ENCODE data around the gene EFCAB3. TPM values are rescaled to one million over a fixed set of nuclear protein-coding genes. Genes with fewer than 3 reads are reported as not detected.

Gene EFCAB3
- total RNA-seq, 1 experiment from 2014 or later, result not detected

DNA sequence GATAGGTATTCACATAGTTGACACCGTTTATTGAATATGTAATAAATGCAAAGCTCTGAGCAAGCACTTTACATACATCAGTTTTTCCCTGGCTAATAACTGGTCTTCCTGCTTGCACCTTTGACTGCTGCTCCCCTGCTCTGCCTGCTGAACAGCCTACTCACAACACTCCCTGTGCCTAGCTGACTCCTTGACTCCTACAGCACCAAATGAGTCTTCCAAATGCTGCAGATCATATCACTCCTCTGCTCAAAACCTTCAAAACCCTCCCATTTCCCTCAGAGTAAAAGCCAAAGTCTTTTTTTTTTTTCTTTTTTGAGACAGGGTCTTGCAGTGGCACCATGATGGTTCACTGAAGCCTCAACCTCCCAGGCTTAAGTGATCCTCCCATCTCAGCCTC, 18.5 kb downstream of the EFCAB3 start:
- Histone ChIP-seq H3K4me3 (replicated peaks in 1 of 2; ENCODE audit: low read depth in 1 of 2, low read length in 2 of 2) (no peak overlapping the region), H3K27ac (ENCODE audit: low read depth, low read length) (no peak overlapping the region), H3K9me2 (ENCODE audit: insufficient read depth) (no peaks in the 10 kb centered on the region), H3K9me3 (ENCODE audit: control insufficient read depth in 1 of 2, insufficient read depth in 1 of 2, low read depth in 1 of 2, low read length in 2 of 2) (no peaks in the 10 kb centered on the region), H3K4me1 (ENCODE audit: control insufficient read depth in 1 of 2, insufficient read depth in 2 of 2, low read length in 2 of 2) (no peaks in the 10 kb centered on the region), H3K9ac (ENCODE audit: low read length) (no peak overlapping the region), H3K36me3 (ENCODE audit: control insufficient read depth in 1 of 2, insufficient read depth in 2 of 2, low read length in 2 of 2) (no peaks in the 10 kb centered on the region), H3K4me2 (ENCODE audit: low read length) (no peak overlapping the region), H3K79me2 (ENCODE audit: insufficient read depth, low read length) (no peaks in the 10 kb centered on the region), H3K27me3 (ENCODE audit: insufficient read depth, low read length) (no peaks in the 10 kb centered on the region), H2AFZ (ENCODE audit: low read depth, low read length, poor library complexity, severe bottlenecking) (no peak overlapping the region), H4K20me1 (ENCODE audit: insufficient read depth) (no peaks in the 10 kb centered on the region)
- ATAC-seq, result no peak
- TF ChIP-seq ZFX (IDR thresholded peaks at IDR 0.05), result no peak
- no peak for TF ChIP-seq EGR1 (IDR thresholded peaks at IDR 0.05; ENCODE audit: low read depth)
- TF ChIP-seq, protein P1, sequence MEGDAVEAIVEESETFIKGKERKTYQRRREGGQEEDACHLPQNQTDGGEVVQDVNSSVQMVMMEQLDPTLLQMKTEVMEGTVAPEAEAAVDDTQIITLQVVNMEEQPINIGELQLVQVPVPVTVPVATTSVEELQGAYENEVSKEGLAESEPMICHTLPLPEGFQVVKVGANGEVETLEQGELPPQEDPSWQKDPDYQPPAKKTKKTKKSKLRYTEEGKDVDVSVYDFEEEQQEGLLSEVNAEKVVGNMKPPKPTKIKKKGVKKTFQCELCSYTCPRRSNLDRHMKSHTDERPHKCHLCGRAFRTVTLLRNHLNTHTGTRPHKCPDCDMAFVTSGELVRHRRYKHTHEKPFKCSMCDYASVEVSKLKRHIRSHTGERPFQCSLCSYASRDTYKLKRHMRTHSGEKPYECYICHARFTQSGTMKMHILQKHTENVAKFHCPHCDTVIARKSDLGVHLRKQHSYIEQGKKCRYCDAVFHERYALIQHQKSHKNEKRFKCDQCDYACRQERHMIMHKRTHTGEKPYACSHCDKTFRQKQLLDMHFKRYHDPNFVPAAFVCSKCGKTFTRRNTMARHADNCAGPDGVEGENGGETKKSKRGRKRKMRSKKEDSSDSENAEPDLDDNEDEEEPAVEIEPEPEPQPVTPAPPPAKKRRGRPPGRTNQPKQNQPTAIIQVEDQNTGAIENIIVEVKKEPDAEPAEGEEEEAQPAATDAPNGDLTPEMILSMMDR (IDR thresholded peaks at IDR 0.05 in 2 of 3, conservative IDR thresholded peaks at IDR 0.05 in 1 of 3; ENCODE audit: borderline replicate concordance in 1 of 3, insufficient read depth in 1 of 3, low read depth in 2 of 3, low read length in 2 of 3), result no peak
- TF ChIP-seq, protein P2, sequence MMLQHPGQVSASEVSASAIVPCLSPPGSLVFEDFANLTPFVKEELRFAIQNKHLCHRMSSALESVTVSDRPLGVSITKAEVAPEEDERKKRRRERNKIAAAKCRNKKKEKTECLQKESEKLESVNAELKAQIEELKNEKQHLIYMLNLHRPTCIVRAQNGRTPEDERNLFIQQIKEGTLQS (IDR thresholded peaks at IDR 0.05), result no peak
- no peak for TF ChIP-seq POLR2AphosphoS5 (IDR thresholded peaks at IDR 0.05; ENCODE audit: low read depth, low read length)
- TF ChIP-seq SP1 (IDR thresholded peaks at IDR 0.05; ENCODE audit: low read depth), result no peak
- TF ChIP-seq, protein P3, sequence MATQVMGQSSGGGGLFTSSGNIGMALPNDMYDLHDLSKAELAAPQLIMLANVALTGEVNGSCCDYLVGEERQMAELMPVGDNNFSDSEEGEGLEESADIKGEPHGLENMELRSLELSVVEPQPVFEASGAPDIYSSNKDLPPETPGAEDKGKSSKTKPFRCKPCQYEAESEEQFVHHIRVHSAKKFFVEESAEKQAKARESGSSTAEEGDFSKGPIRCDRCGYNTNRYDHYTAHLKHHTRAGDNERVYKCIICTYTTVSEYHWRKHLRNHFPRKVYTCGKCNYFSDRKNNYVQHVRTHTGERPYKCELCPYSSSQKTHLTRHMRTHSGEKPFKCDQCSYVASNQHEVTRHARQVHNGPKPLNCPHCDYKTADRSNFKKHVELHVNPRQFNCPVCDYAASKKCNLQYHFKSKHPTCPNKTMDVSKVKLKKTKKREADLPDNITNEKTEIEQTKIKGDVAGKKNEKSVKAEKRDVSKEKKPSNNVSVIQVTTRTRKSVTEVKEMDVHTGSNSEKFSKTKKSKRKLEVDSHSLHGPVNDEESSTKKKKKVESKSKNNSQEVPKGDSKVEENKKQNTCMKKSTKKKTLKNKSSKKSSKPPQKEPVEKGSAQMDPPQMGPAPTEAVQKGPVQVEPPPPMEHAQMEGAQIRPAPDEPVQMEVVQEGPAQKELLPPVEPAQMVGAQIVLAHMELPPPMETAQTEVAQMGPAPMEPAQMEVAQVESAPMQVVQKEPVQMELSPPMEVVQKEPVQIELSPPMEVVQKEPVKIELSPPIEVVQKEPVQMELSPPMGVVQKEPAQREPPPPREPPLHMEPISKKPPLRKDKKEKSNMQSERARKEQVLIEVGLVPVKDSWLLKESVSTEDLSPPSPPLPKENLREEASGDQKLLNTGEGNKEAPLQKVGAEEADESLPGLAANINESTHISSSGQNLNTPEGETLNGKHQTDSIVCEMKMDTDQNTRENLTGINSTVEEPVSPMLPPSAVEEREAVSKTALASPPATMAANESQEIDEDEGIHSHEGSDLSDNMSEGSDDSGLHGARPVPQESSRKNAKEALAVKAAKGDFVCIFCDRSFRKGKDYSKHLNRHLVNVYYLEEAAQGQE (IDR thresholded peaks at IDR 0.05; ENCODE audit: low read depth), result no peak
- no peak for DNase-seq (ENCODE audit: low read depth, low spot score)
- intact Hi-C loops (cut with micrococcal nuclease), result no loop called here
- ChIA-PET CTCF (no interaction called here), POLR2A (no interaction called here), RAD21 (ENCODE audit: low non-redundant PET in 1 of 2, low total read pairs in 2 of 2, uncharacterized antibody in 2 of 2, unreplicated experiment in 2 of 2) (no interaction called here)
- no TSS peak for BruUV-seq (replicated peaks)
